Measurements from ENCODE around the gene TUBB6. TPM values are rescaled to one million over a fixed set of nuclear protein-coding genes. Genes with fewer than 3 reads are reported as not detected.

The TUBB6 gene
- total and polyA plus RNA-seq, 2 donors (not counting 3 experiments of a cell fraction or from before 2014, with no cell fraction given): 440 to 747 TPM

DNA sequence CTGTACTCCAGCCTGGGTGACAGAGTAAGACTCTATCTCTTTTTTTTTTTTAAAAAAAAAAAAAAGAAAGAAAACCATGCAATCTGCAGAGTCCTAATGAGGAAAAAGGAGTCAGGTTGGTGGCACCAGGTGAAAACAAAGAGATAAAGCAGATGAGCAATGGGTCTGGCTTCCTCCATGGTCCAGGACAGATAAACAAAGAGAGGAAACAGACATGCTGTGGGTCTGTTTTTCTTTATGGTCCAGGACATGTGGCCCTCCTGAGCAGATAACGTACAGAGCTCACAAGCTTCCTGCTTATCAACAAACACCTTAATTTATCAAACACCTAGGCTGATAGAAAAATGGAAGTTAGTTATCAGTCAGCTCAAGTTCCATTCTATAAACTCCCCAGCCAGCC is 24.4 kb upstream of the TUBB6 start:
- ChIA-PET CTCF (interaction anchor here (0.6 to 7.7 kb wide), 11 partner anchors 11 to 70 kb away, joined by 3 to 102 read pairs (median 7); partner anchors contain the start of gene TUBB6), POLR2A (interaction anchor here (1.1 to 1.9 kb wide), 3 partner anchors 12 to 31 kb away, joined by 3 to 11 read pairs (median 4); partner anchors contain the start of gene TUBB6)
- H3K4me1 ChIP-seq (ENCODE audit: control insufficient read depth, extremely low read depth, insufficient read depth, low read length): peaks cover 28% of the 10 kb centered on the region
- intact Hi-C loops (cut with micrococcal nuclease): loop anchor here (10.0 kb wide), 1 partner anchor 371 kb away; the partner anchor contains the start of gene SPIRE1
- no peaks in the 10 kb centered on the region for H3K9me3 ChIP-seq (replicated peaks; ENCODE audit: control insufficient read depth, insufficient read depth, low read length)
- H3K9ac ChIP-seq (replicated peaks; ENCODE audit: extremely low read depth, insufficient read depth, low read length): no peak overlapping the region
- no peak overlapping the region for H3K4me3 ChIP-seq (replicated peaks in 1 of 3; ENCODE audit: insufficient read depth in 1 of 3, low read depth in 1 of 3, low read length in 3 of 3)
- H3K79me2 ChIP-seq (ENCODE audit: control insufficient read depth, insufficient read depth, low read length): no peaks in the 10 kb centered on the region
- no peaks in the 10 kb centered on the region for H3K9me1 ChIP-seq (replicated peaks; ENCODE audit: control insufficient read depth, extremely low read depth, insufficient read depth, low read length)
- H3K36me3 ChIP-seq (ENCODE audit: control insufficient read depth in 2 of 2, extremely low read depth in 1 of 2, insufficient read depth in 2 of 2, low read length in 2 of 2): no peaks in the 10 kb centered on the region
- BruUV-seq (replicated peaks): no TSS peak
- H3K4me2 ChIP-seq (ENCODE audit: insufficient read depth, low read length): no peak overlapping the region
- TF ChIP-seq, protein P1, sequence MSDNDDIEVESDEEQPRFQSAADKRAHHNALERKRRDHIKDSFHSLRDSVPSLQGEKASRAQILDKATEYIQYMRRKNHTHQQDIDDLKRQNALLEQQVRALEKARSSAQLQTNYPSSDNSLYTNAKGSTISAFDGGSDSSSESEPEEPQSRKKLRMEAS (IDR thresholded peaks at IDR 0.05; ENCODE audit: insufficient read depth, insufficient read length): no peak
- TF ChIP-seq MYC (IDR thresholded peaks at IDR 0.05; ENCODE audit: low read depth, low read length) (no peak), GATA2 (IDR thresholded peaks at IDR 0.05; ENCODE audit: insufficient read depth, insufficient read length, low read depth, low read length) (no peak), POLR2AphosphoS5 (IDR thresholded peaks at IDR 0.05; ENCODE audit: insufficient read depth, low read depth, low read length) (no peak), EZH2 (IDR thresholded peaks at IDR 0.05; ENCODE audit: borderline replicate concordance, low read depth, low read length, severe bottlenecking) (no peak)
- TF ChIP-seq, protein P2, sequence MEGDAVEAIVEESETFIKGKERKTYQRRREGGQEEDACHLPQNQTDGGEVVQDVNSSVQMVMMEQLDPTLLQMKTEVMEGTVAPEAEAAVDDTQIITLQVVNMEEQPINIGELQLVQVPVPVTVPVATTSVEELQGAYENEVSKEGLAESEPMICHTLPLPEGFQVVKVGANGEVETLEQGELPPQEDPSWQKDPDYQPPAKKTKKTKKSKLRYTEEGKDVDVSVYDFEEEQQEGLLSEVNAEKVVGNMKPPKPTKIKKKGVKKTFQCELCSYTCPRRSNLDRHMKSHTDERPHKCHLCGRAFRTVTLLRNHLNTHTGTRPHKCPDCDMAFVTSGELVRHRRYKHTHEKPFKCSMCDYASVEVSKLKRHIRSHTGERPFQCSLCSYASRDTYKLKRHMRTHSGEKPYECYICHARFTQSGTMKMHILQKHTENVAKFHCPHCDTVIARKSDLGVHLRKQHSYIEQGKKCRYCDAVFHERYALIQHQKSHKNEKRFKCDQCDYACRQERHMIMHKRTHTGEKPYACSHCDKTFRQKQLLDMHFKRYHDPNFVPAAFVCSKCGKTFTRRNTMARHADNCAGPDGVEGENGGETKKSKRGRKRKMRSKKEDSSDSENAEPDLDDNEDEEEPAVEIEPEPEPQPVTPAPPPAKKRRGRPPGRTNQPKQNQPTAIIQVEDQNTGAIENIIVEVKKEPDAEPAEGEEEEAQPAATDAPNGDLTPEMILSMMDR (IDR thresholded peaks at IDR 0.05; ENCODE audit: extremely low read depth in 1 of 2, insufficient read depth in 1 of 2, low read depth in 1 of 2, low read length in 2 of 2): no peak
- H4K20me1 ChIP-seq (replicated peaks; ENCODE audit: control insufficient read depth, extremely low read depth, insufficient read depth, low read length): no peaks in the 10 kb centered on the region
- no peak overlapping the region for H3K27ac ChIP-seq (ENCODE audit: insufficient read depth, low read depth, low read length)
- no peaks in the 10 kb centered on the region for H3K27me3 ChIP-seq (ENCODE audit: control insufficient read depth in 2 of 2, insufficient read depth in 2 of 2, low read length in 2 of 2)
- no peak for DNase-seq (ENCODE audit: low read depth, low spot score)
- H2AFZ ChIP-seq (ENCODE audit: low read depth, low read length): no peak overlapping the region
- no peak for FAIRE-seq
- dilution Hi-C loops (cut with MboI; ENCODE audit: extremely low pct_ligation_motif_present, low sequenced_read_pairs): no loop called here

All from endothelial cell of umbilical vein (primary cell).